Esophagus squamous epithelium (tissue), 4 donors: Measurements from ENCODE around the gene SLC28A1.

Experiments
- POLR2A ChIP-seq, 4 donors: fragments of 450-650 bp; IDR thresholded peaks; one replicate each; pipeline ENCODE4 v1.6.1; 2017; ENCODE audit warnings: antibody characterized with exemption in 4 of 4, mild to moderate bottlenecking in 4 of 4, moderate library complexity in 3 of 4
- TF ChIP-seq, protein P1 (sequence below), 6 experiments: fragments of 450-650 bp in 4 of 6; fragments of 200-600 bp in 2 of 6; sonication (generic) in 2 of 6; IDR thresholded peaks; one replicate each; pipeline ENCODE4 v1.5.1; 2016 to 2019; ENCODE audit warnings: antibody characterized with exemption in 6 of 6, mild to moderate bottlenecking in 4 of 6, moderate library complexity in 4 of 6

DNA sequence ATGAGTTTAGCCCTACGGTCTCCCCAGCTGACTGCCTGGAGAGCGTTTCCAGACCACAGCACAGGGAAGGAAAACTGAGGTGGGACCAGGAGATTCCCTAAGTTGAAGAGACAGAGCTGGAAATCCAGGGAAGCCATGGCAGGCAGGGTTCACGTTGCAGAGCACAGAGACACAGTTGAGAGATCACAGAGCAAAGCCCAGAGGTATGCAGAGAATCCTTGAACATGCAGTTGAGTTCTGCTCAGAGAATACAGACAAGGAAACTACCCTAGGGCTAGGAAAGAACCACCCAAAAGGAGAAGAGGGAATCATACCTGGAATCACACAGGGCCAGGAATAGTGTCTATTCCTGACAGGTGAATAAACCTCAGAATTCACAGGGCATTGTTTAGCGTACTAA lies 14.3 kb downstream of the SLC28A1 start:
- no peak for TF ChIP-seq POLR2A (IDR thresholded peaks at IDR 0.05)
- TF ChIP-seq, protein P1, sequence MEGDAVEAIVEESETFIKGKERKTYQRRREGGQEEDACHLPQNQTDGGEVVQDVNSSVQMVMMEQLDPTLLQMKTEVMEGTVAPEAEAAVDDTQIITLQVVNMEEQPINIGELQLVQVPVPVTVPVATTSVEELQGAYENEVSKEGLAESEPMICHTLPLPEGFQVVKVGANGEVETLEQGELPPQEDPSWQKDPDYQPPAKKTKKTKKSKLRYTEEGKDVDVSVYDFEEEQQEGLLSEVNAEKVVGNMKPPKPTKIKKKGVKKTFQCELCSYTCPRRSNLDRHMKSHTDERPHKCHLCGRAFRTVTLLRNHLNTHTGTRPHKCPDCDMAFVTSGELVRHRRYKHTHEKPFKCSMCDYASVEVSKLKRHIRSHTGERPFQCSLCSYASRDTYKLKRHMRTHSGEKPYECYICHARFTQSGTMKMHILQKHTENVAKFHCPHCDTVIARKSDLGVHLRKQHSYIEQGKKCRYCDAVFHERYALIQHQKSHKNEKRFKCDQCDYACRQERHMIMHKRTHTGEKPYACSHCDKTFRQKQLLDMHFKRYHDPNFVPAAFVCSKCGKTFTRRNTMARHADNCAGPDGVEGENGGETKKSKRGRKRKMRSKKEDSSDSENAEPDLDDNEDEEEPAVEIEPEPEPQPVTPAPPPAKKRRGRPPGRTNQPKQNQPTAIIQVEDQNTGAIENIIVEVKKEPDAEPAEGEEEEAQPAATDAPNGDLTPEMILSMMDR (IDR thresholded peaks at IDR 0.05): no peak
